GM19240 (cell line): ENCODE measurements around the gene OR52K1.

Experiments used
- DNase-seq: peaks from one replicate; pipeline ENCODE4 v3.0.0; 2011; ENCODE audit warnings: low spot score; ENCODE audit not compliant: insufficient read length

Gene OR52K1

GRCh38 chr11:4482445-4482844, at the start of gene OR52K1:
Gene OR52K1, plus strand, starts transcription at chr11:4482646. Its CDS starts 6,255 bp downstream, at chr11:4488901.
- no peak for DNase-seq

GRCh38 chr11:4433856-4434255, 48.6 kb upstream of the OR52K1 start:
- no peak for DNase-seq

- DNase-seq = no peak
Measured at GRCh38 chr11:4436411-4436810, 46.0 kb upstream of the OR52K1 start.

GRCh38 chr11:4441515-4441914, 40.9 kb upstream of the OR52K1 start:
- DNase-seq = no peak

- DNase-seq = no peak
Measured at GRCh38 chr11:4443232-4443891, 39.1 kb upstream of the OR52K1 start.

GRCh38 chr11:4448995-4449394, 33.5 kb upstream of the OR52K1 start, which contains the start of gene OR52K2:
Gene OR52K2, plus strand, starts transcription at chr11:4449295. Its CDS starts 45 bp downstream, at chr11:4449340.
- no peak for DNase-seq

- no peak for DNase-seq
Measured at GRCh38 chr11:4453118-4453517, 29.3 kb upstream of the OR52K1 start.

GRCh38 chr11:4454021-4454420, 28.4 kb upstream of the OR52K1 start:
- DNase-seq = no peak

- DNase-seq = no peak
Measured at GRCh38 chr11:4455419-4455818, 27.0 kb upstream of the OR52K1 start.

GRCh38 chr11:4459500-4459899, 22.9 kb upstream of the OR52K1 start:
- DNase-seq = no peak

- DNase-seq = no peak
Measured at GRCh38 chr11:4460151-4460550, 22.3 kb upstream of the OR52K1 start.

- no peak for DNase-seq
Measured at GRCh38 chr11:4464216-4465159, 18.0 kb upstream of the OR52K1 start.

- DNase-seq = no peak
Measured at GRCh38 chr11:4465407-4465806, 17.0 kb upstream of the OR52K1 start.

GRCh38 chr11:4466131-4466870, 16.1 kb upstream of the OR52K1 start:
- DNase-seq = no peak

GRCh38 chr11:4466871-4467442, 15.5 kb upstream of the OR52K1 start:
- no peak for DNase-seq

GRCh38 chr11:4467811-4468606, 14.4 kb upstream of the OR52K1 start:
- no peak for DNase-seq

- DNase-seq = no peak
Measured at GRCh38 chr11:4479644-4480043, 2.8 kb upstream of the OR52K1 start.

GRCh38 chr11:4480577-4481239, 1.7 kb upstream of the OR52K1 start:
- no peak for DNase-seq

- no peak for DNase-seq
Measured at GRCh38 chr11:4481240-4481582, 1.2 kb upstream of the OR52K1 start.

GRCh38 chr11:4484310-4484709, 1.9 kb downstream of the OR52K1 start:
- DNase-seq = no peak
